Colonic mucosa (tissue), 4 donors: ENCODE data around the gene UMPS. TPM values are rescaled to one million over a fixed set of nuclear protein-coding genes. Genes with fewer than 3 reads are reported as not detected.
"Not testable (repeated sequence)": the region's sequence is repeated elsewhere in the genome, so short reads cannot be mapped to it uniquely, and the experiment has no call there.

Experiments used
- DNase-seq: peaks from one replicate; pipeline ENCODE4 v3.0.0-alpha.2; 2020
- H3K27ac ChIP-seq: fragments of 200-600 bp; one replicate; pipeline ENCODE4 v1.8.0; 2021
- H3K27me3 ChIP-seq: fragments of 200-600 bp; one replicate; pipeline ENCODE4 v1.8.0; 2021
- H3K36me3 ChIP-seq: fragments of 200-600 bp; one replicate; pipeline ENCODE4 v1.8.0; 2021
- H3K4me1 ChIP-seq: fragments of 200-600 bp; one replicate; pipeline ENCODE4 v1.8.0; 2021; ENCODE audit warnings: mild to moderate bottlenecking
- H3K4me3 ChIP-seq: fragments of 200-600 bp; one replicate; pipeline ENCODE4 v1.8.0; 2021
- H3K9ac ChIP-seq, 2 donors: one replicate each; pipeline ENCODE4 v1.7.0; 2013; ENCODE audit warnings: control low read depth in 2 of 2, low read depth in 2 of 2, low read length in 2 of 2
- H3K9me3 ChIP-seq: fragments of 200-600 bp; one replicate; pipeline ENCODE4 v1.8.0; 2021
- intact Hi-C: fragments of 100-400 bp; cut with DNase I; formaldehyde crosslinking; loops from one replicate; pipeline ENCODE4 v1.14.1; 2022
- total RNA-seq, 2 donors: library from RNA; stranded (reverse); fragmentation: NEBNext Ultra II Directional in 1 of 2; extraction: Animal tissue kit (Norgen Biotek cat#: 25700) in 1 of 2; gene quantifications; one replicate each; pipeline ENCODE4 v1.2.1, GENCODE V29; 2021
- TF ChIP-seq, protein P1 (sequence below): fragments of 200-600 bp; IDR thresholded peaks from one replicate; pipeline ENCODE4 v1.8.0; 2022; ENCODE audit warnings: antibody characterized with exemption, mild to moderate bottlenecking
- donor health status: healthy.
- donor health status: DM: no; HTN: no; CAD: no.
- donor health status: DM: no; HTN: no; CAD: no.

Gene UMPS
- total RNA-seq, 2 donors from 2014 or later = 23.4 to 37.7 TPM

DNA sequence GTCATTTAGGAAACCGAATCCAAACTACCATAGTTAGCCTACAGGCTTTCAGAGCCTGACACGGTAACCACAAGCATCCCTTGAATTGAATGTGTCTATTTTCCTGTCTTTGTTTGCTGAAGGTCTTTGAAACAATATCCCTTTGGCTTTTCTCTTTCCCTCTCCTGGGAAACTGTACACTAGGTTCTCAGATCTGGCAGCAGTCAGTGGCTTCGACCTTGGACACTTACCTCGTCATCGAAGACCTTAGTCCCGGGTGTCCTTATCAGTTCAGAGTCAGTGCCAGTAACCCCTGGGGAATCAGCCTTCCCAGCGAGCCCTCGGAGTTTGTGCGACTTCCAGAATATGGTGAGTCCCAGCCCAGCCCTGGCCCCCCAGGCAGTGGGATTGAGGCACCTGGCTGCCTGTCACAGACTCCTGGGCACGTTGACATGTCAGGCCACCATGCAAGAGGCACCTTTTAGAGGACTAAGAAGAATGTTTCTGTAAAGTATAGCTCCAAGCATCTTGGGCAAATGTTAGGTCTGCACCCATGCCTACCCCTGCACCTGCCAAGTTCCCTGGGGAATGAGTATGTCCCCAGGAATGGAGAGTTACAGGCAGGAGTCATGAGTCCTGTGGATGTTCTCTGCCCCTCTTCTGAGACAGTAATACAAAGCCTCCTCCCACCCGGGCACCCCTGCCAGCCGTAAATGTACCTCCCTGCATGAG lies 30.4 kb upstream of the UMPS start:
- no peak overlapping the region for H3K27ac ChIP-seq
- no peaks in the 10 kb centered on the region for H3K9me3 ChIP-seq
- TF ChIP-seq, protein P1, sequence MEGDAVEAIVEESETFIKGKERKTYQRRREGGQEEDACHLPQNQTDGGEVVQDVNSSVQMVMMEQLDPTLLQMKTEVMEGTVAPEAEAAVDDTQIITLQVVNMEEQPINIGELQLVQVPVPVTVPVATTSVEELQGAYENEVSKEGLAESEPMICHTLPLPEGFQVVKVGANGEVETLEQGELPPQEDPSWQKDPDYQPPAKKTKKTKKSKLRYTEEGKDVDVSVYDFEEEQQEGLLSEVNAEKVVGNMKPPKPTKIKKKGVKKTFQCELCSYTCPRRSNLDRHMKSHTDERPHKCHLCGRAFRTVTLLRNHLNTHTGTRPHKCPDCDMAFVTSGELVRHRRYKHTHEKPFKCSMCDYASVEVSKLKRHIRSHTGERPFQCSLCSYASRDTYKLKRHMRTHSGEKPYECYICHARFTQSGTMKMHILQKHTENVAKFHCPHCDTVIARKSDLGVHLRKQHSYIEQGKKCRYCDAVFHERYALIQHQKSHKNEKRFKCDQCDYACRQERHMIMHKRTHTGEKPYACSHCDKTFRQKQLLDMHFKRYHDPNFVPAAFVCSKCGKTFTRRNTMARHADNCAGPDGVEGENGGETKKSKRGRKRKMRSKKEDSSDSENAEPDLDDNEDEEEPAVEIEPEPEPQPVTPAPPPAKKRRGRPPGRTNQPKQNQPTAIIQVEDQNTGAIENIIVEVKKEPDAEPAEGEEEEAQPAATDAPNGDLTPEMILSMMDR = no peak
- intact Hi-C loops = no loop called here
- DNase-seq = no peak
- no peak overlapping the region for H3K4me3 ChIP-seq
- H3K9ac ChIP-seq = no peak overlapping the region
- no peaks in the 10 kb centered on the region for H3K4me1 ChIP-seq
- no peaks in the 10 kb centered on the region for H3K27me3 ChIP-seq
- H3K36me3 ChIP-seq = no peaks in the 10 kb centered on the region

DNA sequence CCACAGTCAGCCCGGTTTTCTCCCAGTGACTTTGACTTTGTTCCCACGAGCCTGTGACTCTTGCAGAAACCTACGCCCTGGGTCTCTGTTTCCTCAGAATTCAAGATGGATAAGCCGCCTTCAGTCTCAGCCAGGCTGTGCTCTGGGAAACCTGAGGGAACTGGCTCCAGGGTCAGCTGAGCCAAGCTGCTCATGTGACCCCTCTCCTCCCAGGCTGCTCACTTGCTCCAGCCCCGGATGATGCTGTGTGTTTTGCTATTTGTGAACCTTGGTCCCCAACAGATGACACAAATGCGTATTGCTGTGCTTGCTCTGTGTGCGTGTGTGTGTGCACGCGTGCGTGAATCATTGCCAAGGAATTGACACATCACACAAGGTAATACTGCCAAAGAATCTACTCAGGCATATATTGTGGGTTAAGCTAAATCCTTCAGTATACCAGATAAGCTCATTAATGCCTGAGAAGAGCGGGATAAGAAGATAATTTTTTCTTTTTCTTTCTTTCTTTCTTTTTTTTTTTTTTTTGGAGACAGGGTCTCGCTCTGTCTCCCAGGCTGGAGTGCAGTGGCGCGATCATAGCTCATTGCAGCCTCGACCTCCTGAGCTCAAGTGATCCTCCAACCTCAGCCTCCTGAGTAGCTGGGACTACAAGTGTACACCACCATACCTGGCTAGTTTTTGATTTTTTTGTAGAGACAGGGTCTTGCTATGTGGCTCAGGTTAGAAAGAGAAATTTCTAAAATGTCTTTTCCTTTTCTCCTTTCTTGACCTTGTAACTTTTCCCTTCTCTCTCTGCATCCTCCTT lies 29.2 kb upstream of the UMPS start:
- no peak overlapping the region for H3K9ac ChIP-seq
- no peak for DNase-seq
- no peak overlapping the region for H3K27ac ChIP-seq
- TF ChIP-seq, protein P1 = no peak
- no peaks in the 10 kb centered on the region for H3K4me1 ChIP-seq
- H3K4me3 ChIP-seq = no peak overlapping the region
- H3K27me3 ChIP-seq = no peaks in the 10 kb centered on the region
- intact Hi-C loops = no loop called here
- no peaks in the 10 kb centered on the region for H3K36me3 ChIP-seq
- H3K9me3 ChIP-seq = no peaks in the 10 kb centered on the region

DNA sequence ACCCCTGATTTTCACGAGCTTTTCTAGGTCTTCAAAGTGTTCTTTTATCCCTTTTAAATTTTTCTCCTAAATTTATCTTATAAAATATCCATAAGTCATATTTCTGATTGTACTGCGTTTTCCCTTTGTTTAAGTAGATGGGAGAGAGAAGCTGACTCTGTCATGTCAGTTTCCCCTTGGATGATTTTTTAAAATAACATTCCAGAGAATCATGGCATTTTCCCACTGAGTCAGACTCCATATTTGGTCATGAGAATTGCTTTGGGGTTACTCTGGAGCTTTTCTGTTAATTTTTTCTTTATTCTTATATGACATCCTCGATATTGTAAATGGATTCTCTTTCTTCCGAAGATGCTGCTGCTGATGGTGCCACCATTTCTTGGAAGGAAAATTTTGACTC lies 28.6 kb upstream of the UMPS start:
- intact Hi-C loops = no loop called here

DNA sequence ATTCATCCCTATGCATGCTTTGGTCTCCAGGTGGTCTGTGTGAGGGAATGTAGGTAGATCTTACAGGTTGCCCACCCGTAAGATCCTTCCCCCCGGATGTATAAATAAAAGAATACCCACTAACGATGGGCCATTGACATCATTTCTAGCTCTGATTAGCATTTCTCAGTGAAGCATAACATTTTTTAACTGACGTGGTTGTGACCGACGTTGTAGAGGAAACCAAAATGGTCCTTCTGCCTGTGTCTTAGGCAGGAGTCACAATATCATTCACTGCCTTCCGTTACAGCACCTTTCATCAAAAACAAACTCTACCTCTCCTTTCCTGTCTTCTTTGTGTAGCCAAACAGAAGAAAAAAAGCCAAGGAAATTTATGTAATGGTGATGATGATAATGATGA lies 27.3 kb upstream of the UMPS start:
- Histone ChIP-seq H3K27ac (no peak overlapping the region), H3K27me3 (no peaks in the 10 kb centered on the region), H3K9ac (no peak overlapping the region), H3K36me3 (no peaks in the 10 kb centered on the region), H3K4me3 (no peak overlapping the region), H3K4me1 (no peaks in the 10 kb centered on the region), H3K9me3 (no peaks in the 10 kb centered on the region)
- TF ChIP-seq, protein P1 = no peak
- intact Hi-C loops = no loop called here
- no peak for DNase-seq

More for the DNA sequence above, 28.6 kb upstream of the UMPS start:
- Histone ChIP-seq H3K27ac (no peak overlapping the region), H3K36me3 (no peaks in the 10 kb centered on the region), H3K9me3 (no peaks in the 10 kb centered on the region), H3K27me3 (no peaks in the 10 kb centered on the region), H3K9ac (no peak overlapping the region), H3K4me3 (no peak overlapping the region), H3K4me1 (no peaks in the 10 kb centered on the region)
- TF ChIP-seq, protein P1 = no peak
- DNase-seq = no peak

DNA sequence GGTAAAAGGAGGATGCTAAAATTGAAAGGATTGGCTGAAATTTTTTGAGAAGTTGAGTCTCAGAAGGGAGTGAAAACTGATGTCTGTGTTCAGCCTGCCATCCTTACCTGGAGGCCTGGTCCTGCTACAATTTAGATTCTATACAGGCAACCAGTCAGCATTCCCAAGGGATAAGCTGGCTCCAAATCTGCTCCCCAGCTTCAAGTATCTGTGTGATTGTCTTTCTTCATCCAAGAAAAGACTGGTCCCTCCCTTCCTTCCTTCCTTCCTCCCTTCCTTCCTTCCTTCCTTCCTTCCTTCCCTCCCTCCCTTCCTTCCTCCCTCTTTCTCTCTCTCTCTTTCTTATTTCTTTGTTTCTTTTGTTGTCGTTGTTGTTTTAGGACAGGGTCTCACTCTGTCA lies 24.7 kb upstream of the UMPS start:
- H3K4me3 ChIP-seq = no peak overlapping the region
- no peaks in the 10 kb centered on the region for H3K27me3 ChIP-seq
- TF ChIP-seq, protein P1 = no peak
- H3K27ac ChIP-seq = no peak overlapping the region
- intact Hi-C loops = no loop called here
- H3K9me3 ChIP-seq = no peaks in the 10 kb centered on the region
- H3K36me3 ChIP-seq = no peaks in the 10 kb centered on the region
- no peaks in the 10 kb centered on the region for H3K4me1 ChIP-seq
- no peak overlapping the region for H3K9ac ChIP-seq
- no peak for DNase-seq

DNA sequence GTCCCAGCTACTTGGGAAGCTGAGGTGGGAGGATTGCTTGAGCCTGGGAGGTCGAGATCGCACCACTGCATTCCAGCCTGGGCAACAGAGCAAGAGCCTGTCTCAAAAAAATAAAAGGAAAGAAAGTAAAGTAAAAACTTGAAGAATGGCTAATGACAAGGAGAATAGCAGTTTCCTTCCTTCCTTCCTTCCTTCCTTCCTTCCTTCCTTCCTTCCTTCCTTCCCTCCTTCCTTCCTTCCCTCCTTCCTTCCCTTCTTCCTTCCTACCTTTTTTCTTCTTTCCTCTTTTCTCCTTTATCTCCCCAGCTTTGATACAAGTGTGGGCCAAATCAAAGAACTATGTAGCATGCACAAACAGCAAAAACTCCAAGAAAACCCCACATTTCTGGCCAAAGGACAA lies 23.0 kb upstream of the UMPS start:
- H3K9ac ChIP-seq, intact Hi-C loops, H3K36me3 ChIP-seq, H3K4me3 ChIP-seq, H3K27ac ChIP-seq, H3K27me3 ChIP-seq, H3K4me1 ChIP-seq, DNase-seq, H3K9me3 ChIP-seq: not testable (repeated sequence)
